HEK293T (cell line): ENCODE results near the gene CHCHD4.
"Not testable (repeated sequence)": the region's sequence is repeated elsewhere in the genome, so short reads cannot be mapped to it uniquely, and the experiment has no call there.

Source experiments
- ARNT ChIP-seq: fragments of 450-650 bp; IDR thresholded peaks from 2 replicates; pipeline ENCODE4 v1.6.1; 2017; ENCODE audit warnings: mild to moderate bottlenecking
- BHLHE40 ChIP-seq: fragments of 450-650 bp; IDR thresholded peaks from 2 replicates; pipeline ENCODE4 v1.6.1; 2016; ENCODE audit warnings: mild to moderate bottlenecking, moderate library complexity, borderline replicate concordance
- CTBP1 ChIP-seq: fragments of 450-650 bp; IDR thresholded peaks from 2 replicates; pipeline ENCODE4 v1.6.1; 2016; ENCODE audit warnings: borderline replicate concordance
- FOXK2 ChIP-seq: fragments of 450-650 bp; IDR thresholded peaks from 2 replicates; pipeline ENCODE4 v1.6.1; 2016; ENCODE audit warnings: mild to moderate bottlenecking
- HDGF ChIP-seq: fragments of 450-650 bp; IDR thresholded peaks from 2 replicates; pipeline ENCODE4 v1.6.1; 2017; ENCODE audit warnings: antibody characterized with exemption, borderline replicate concordance
- LEF1 ChIP-seq: fragments of 450-650 bp; IDR thresholded peaks from 2 replicates; pipeline ENCODE4 v1.6.1; 2017; ENCODE audit warnings: mild to moderate bottlenecking, borderline replicate concordance

GRCh38 chr3:14075233-14075632 lies 49.4 kb downstream of the CHCHD4 start:
- not testable (repeated sequence) for TF ChIP-seq CTBP1, FOXK2, LEF1, BHLHE40, HDGF, ARNT
